OCI-LY1 (cell line): ENCODE data around the gene SEPSECS.

Source experiments
- CTCF ChIP-seq: fragments of 200-600 bp; sonication (generic), shearing (Covaris generic); IDR thresholded peaks from 2 replicates; pipeline ENCODE4 v1.5.1; 2017; ENCODE audit warnings: mild to moderate bottlenecking, antibody characterized with exemption, low read length, moderate library complexity, mixed read lengths
- EZH2 ChIP-seq: fragments of 200-600 bp; sonication (generic), shearing (Covaris generic); IDR thresholded peaks from 2 replicates; pipeline ENCODE4 v1.8.0; 2017; ENCODE audit warnings: borderline replicate concordance, mixed run types, mild to moderate bottlenecking, antibody characterized with exemption, low read length, moderate library complexity, mixed read lengths

- TF ChIP-seq CTCF: no peak
- no peak for TF ChIP-seq EZH2
Observed at GRCh38 chr4:25078523-25078922, 81.7 kb downstream of the SEPSECS start.
